ENCODE measurements around the gene KIF15.

KIF15 gene

DNA sequence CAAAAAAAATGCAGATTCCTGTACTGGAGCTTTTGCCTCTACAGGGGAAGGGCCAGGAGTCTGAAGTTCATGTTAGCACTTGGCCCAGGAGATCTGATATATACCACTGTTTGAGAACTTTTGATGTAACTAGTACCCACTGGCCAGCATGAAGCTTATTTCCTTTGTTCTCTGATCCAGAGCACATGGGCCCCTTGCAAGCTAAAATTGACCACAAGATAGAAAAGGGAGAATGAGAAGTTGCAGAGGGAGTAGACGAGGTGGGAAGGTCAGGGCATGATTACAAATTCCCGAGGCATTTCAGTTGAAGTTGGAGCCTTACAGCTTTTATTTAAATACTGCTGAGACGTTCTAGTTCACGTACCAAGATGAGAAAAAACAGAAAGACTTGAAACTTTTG is 141.0 kb downstream of the KIF15 start:
- DNase-seq (ENCODE audit: insufficient read length, low spot score) (no peak), FAIRE-seq (no peak)
- no peak for TF ChIP-seq POLR2A (IDR thresholded peaks at IDR 0.05; ENCODE audit: low read depth, low read length)

Data from H54 (cell line).